HepG2 (cell line): ENCODE data around the gene CFTR. TPM values are rescaled to one million over a fixed set of nuclear protein-coding genes. Genes with fewer than 3 reads are reported as not detected.

ENCODE experiments used
- ATAC-seq: fragments of 200-7000 bp; cut with Tn5 transposase; 3 replicates; pipeline ENCODE4 v1.9.1; 2020; ENCODE audit warnings: mild to moderate bottlenecking, moderate library complexity
- BruUV-seq: library from RNA; stranded (reverse); fragments of 400-500 nt; replicated peaks from 2 replicates; lab custom pipeline; 2021; lab: Mats Ljungman, UMichigan
- CTCF ChIA-PET: fragments of 300-600 bp; formaldehyde crosslinking; extraction: SDS; loops from one replicate; lab custom pipeline; 2021; ENCODE audit warnings: low total read pairs, inconsistent platforms, low intra/inter-chr PET ratio; lab: Yijun Ruan, JAX
- POLR2A ChIA-PET: fragments of 350-600 bp; sonication (Branson Sonifier 250); formaldehyde crosslinking; loops from one replicate; lab custom pipeline; 2020; ENCODE audit warnings: antibody characterized with exemption, inconsistent platforms; lab: Yijun Ruan, JAX
- DNase-seq: peaks from one replicate; pipeline ENCODE4 v3.0.0-alpha.2; 2015; ENCODE audit warnings: low spot score
- FAIRE-seq: peaks from 3 replicates; lab custom pipeline; 2011; peaks lifted over from hg19 to GRCh38; lab: Jason Lieb, UNC
- H2AFZ ChIP-seq: one replicate; pipeline ENCODE4 v1.6.1; 2011; ENCODE audit warnings: low read length, inconsistent platforms
- H3K27ac ChIP-seq: fragments of 300-600 bp; 3 replicates; pipeline ENCODE4 v1.8.0; 2011; ENCODE audit warnings: mixed run types, mild to moderate bottlenecking, mixed read lengths, low read length, inconsistent platforms; ENCODE audit not compliant: insufficient read depth; ENCODE audit errors: extremely low read length
- H3K27me3 ChIP-seq, 2 experiments: fragments of 200-600 bp in 1 of 2; 2 replicates in 1 of 2; 3 replicates in 1 of 2; pipeline versions ENCODE4 v1.6.0 to v1.8.0; 2011; ENCODE audit warnings: low read length in 2 of 2, mild to moderate bottlenecking in 2 of 2, moderate library complexity in 2 of 2, inconsistent platforms in 1 of 2; ENCODE audit not compliant: insufficient read depth in 2 of 2, control insufficient read depth in 1 of 2
- H3K36me3 ChIP-seq, 2 experiments: fragments of 200-600 bp in 1 of 2; replicated peaks in 1 of 2; 2 replicates in 1 of 2; 3 replicates in 1 of 2; pipeline versions ENCODE4 v1.5.1 to v1.8.0; 2011; ENCODE audit warnings: low read length in 2 of 2, inconsistent platforms in 1 of 2; ENCODE audit not compliant: insufficient read depth in 2 of 2, control insufficient read depth in 1 of 2
- H3K4me1 ChIP-seq: 2 replicates; pipeline ENCODE4 v1.5.1; 2012; ENCODE audit warnings: low read length, inconsistent platforms; ENCODE audit not compliant: insufficient read depth
- H3K4me2 ChIP-seq: 2 replicates; pipeline ENCODE4 v1.6.0; 2011; ENCODE audit warnings: low read depth, low read length, inconsistent platforms
- H3K4me3 ChIP-seq, 3 experiments: fragments of 200-600 bp in 1 of 3; sonication (generic), shearing (Covaris generic) in 1 of 3; replicated peaks in 1 of 3; 2 replicates each; pipeline ENCODE4 v1.5.1; 2011 to 2016; ENCODE audit warnings: low read length in 3 of 3, inconsistent platforms in 2 of 3, low read depth in 2 of 3, mild to moderate bottlenecking in 2 of 3, control low read depth in 1 of 3, mixed read lengths in 1 of 3; ENCODE audit not compliant: insufficient read depth in 1 of 3
- H3K79me2 ChIP-seq: one replicate; pipeline ENCODE4 v1.6.1; 2011; ENCODE audit warnings: low read length, inconsistent platforms; ENCODE audit not compliant: insufficient read depth
- H3K9ac ChIP-seq: 2 replicates; pipeline ENCODE4 v1.6.0; 2011; ENCODE audit warnings: mild to moderate bottlenecking, low read depth, low read length, inconsistent platforms; ENCODE audit not compliant: insufficient read depth
- H3K9me3 ChIP-seq: 2 replicates; pipeline ENCODE4 v1.5.1; 2012; ENCODE audit warnings: mild to moderate bottlenecking, low read length
- H4K20me1 ChIP-seq: 2 replicates; pipeline ENCODE4 v1.6.0; 2011; ENCODE audit warnings: inconsistent platforms, mild to moderate bottlenecking, low read length, moderate library complexity; ENCODE audit not compliant: insufficient read depth
- BCL6 ChIP-seq: IDR thresholded peaks from 2 replicates; pipeline ENCODE4 v1.6.1; 2016; ENCODE audit warnings: missing genetic modification reagents, missing compliant biosample characterization
- CERS6 ChIP-seq: sonication (generic); formaldehyde crosslinking; IDR thresholded peaks from 2 replicates; pipeline ENCODE4 v1.5.0; 2020; ENCODE audit warnings: missing genetic modification reagents
- HNF4A ChIP-seq: sonication (generic); formaldehyde crosslinking; IDR thresholded peaks from 2 replicates; pipeline ENCODE4 v1.4.0; 2020; ENCODE audit warnings: missing genetic modification reagents
- HNRNPLL ChIP-seq: fragments of 200-400 bp; formaldehyde crosslinking; IDR thresholded peaks from 2 replicates; pipeline ENCODE4 v1.6.1; 2017; ENCODE audit warnings: mild to moderate bottlenecking, low read depth, low read length; ENCODE audit not compliant: poor library complexity, severe bottlenecking
- NBN ChIP-seq: fragments of 450-650 bp; conservative IDR thresholded peaks from 2 replicates; pipeline ENCODE4 v1.6.1; 2017
- XRCC5 ChIP-seq: fragments of 200-400 bp; formaldehyde crosslinking; optimal IDR thresholded peaks from 2 replicates; pipeline ENCODE3; 2017; ENCODE audit warnings: mild to moderate bottlenecking, low read length
- ZBTB20 ChIP-seq: sonication (generic); formaldehyde crosslinking; IDR thresholded peaks from 2 replicates; pipeline ENCODE4 v1.8.1; 2023; ENCODE audit warnings: missing genetic modification reagents, low read depth, mild to moderate bottlenecking, borderline replicate concordance
- ZFP1 ChIP-seq: IDR thresholded peaks from 2 replicates; pipeline ENCODE4 v1.6.1; 2016
- ZNF724P ChIP-seq: sonication (generic); formaldehyde crosslinking; IDR thresholded peaks from 2 replicates; pipeline ENCODE4 v1.8.0; 2022; ENCODE audit warnings: missing genetic modification reagents, borderline replicate concordance
- ZNF746 ChIP-seq: sonication (generic); formaldehyde crosslinking; IDR thresholded peaks from 2 replicates; pipeline ENCODE4 v1.8.0; 2022; ENCODE audit warnings: mild to moderate bottlenecking, missing genetic modification reagents
- ZNF75D ChIP-seq: sonication (generic); formaldehyde crosslinking; IDR thresholded peaks from 2 replicates; pipeline ENCODE4 v1.8.1; 2023; ENCODE audit warnings: missing genetic modification reagents, mild to moderate bottlenecking, borderline replicate concordance
- ZNF772 ChIP-seq: sonication (generic); formaldehyde crosslinking; IDR thresholded peaks from 2 replicates; pipeline ENCODE4 v1.5.0; 2020; ENCODE audit warnings: mild to moderate bottlenecking, missing genetic modification reagents
- ZNF777 ChIP-seq: sonication (generic); formaldehyde crosslinking; IDR thresholded peaks from 2 replicates; pipeline ENCODE4 v1.4.0; 2020; ENCODE audit warnings: missing genetic modification reagents
- ZNF784 ChIP-seq: sonication (generic); formaldehyde crosslinking; IDR thresholded peaks from 2 replicates; pipeline ENCODE4 v1.5.1; 2020; ENCODE audit warnings: missing genetic modification reagents, mild to moderate bottlenecking, borderline replicate concordance
- ZSCAN12 ChIP-seq: sonication (generic); formaldehyde crosslinking; IDR thresholded peaks from 2 replicates; pipeline ENCODE4 v1.9.0; 2021; ENCODE audit warnings: mild to moderate bottlenecking, missing genetic modification reagents
- ZSCAN25 ChIP-seq: sonication (generic); formaldehyde crosslinking; IDR thresholded peaks from 2 replicates; pipeline ENCODE4 v1.8.0; 2022; ENCODE audit warnings: mild to moderate bottlenecking, missing genetic modification reagents
- WGBS: methylation state at CpG from one replicate; pipeline ENCODE4 v1.1.6; 2017; ENCODE audit warnings: low lambda C conversion rate; 5-methylcytosine and 5-hydroxymethylcytosine counted together
- in situ Hi-C: cut with HindIII; loops from 2 replicates; pipeline ENCODE4 v1.10.0; 2017; ENCODE audit warnings: low pct_unique_long_range_greater_than_20kb; ENCODE audit not compliant: extremely low pct_ligation_motif_present
- intact Hi-C: fragments of 100-400 bp; cut with micrococcal nuclease; formaldehyde crosslinking; loops from one replicate; pipeline ENCODE4 v1.10.0; 2022; ENCODE audit not compliant: unreplicated experiment
- polyA plus RNA-seq, 8 experiments: library from polyadenylated mRNA; depleted of rRNA in 3 of 8; stranded (reverse) in 7 of 8; unstranded in 1 of 8; fragments of >200 nt; fragmentation: Illumina TruSeq in 4 of 8; extraction: Trizol in 4 of 8; gene quantifications; 2 replicates each; pipeline versions ENCODE4 v1.2.1 to v1.2.3, GENCODE V29; 2011 to 2016; ENCODE audit warnings: low read depth in 4 of 8, missing spikeins in 1 of 8, mixed read lengths in 1 of 8; ENCODE audit not compliant: insufficient read depth in 1 of 8
- total RNA-seq, 5 experiments: library from RNA; depleted of rRNA; stranded (reverse); fragments of >200 nt; fragmentation: Illumina TruSeq; extraction: Trizol; gene quantifications; 2 replicates each; pipeline ENCODE4 v1.2.3, GENCODE V29; 2016; ENCODE audit warnings: low read depth in 1 of 5
- TF ChIP-seq, protein P1 (sequence below): sonication (generic); formaldehyde crosslinking; IDR thresholded peaks from 2 replicates; pipeline ENCODE4 v1.5.0; 2020; ENCODE audit warnings: missing genetic modification reagents, mild to moderate bottlenecking, borderline replicate concordance
- TF ChIP-seq, protein P2 (sequence below): sonication (generic); formaldehyde crosslinking; IDR thresholded peaks from 2 replicates; pipeline ENCODE4 v1.5.0; 2020; ENCODE audit warnings: missing genetic modification reagents
- TF ChIP-seq, protein P3 (sequence below): sonication (generic); formaldehyde crosslinking; IDR thresholded peaks from 2 replicates; pipeline ENCODE4 v1.8.1; 2023; ENCODE audit warnings: mild to moderate bottlenecking, missing genetic modification reagents
- TF ChIP-seq, protein P4 (sequence below): IDR thresholded peaks from 2 replicates; pipeline ENCODE4 v1.6.1; 2016; ENCODE audit warnings: missing biosample characterization, missing genetic modification reagents, low read depth

Gene CFTR
- total and polyA plus RNA-seq, 2 of the 13 experiments (the other 11 are each of a cell fraction or from before 2014, with no cell fraction given), result not detected

DNA sequence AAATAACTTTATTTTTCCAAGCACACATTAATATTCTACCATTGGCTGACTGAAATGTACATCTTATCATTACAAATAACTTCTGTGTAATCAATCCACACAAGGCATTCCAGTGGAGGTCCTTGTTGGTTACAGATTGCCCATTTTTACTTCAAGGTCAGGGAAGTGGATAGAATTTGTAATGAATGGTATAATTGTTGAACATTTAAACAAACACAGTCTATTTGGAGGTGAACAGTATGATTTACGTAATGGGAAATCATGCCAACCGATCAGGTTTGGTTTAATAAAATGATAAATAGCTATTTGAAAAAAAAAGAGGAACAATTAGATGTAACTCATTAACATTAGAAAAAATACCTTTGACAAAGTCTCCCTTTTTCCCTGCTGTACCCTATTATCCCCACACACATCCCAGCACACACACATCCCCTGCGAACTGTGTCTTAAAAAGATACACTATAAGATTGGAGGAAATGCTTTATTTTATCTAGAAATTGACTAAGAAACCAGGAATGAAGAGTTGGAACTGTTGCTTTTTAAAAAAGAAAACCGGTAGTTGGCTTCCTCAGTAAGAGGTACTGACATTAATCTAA, 33.5 kb upstream of the CFTR start (continued):
- TF ChIP-seq, protein P1, sequence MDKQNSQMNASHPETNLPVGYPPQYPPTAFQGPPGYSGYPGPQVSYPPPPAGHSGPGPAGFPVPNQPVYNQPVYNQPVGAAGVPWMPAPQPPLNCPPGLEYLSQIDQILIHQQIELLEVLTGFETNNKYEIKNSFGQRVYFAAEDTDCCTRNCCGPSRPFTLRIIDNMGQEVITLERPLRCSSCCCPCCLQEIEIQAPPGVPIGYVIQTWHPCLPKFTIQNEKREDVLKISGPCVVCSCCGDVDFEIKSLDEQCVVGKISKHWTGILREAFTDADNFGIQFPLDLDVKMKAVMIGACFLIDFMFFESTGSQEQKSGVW (CRISPR knock-in tag), result no peak
- no peak for TF ChIP-seq ZNF772 (CRISPR knock-in tag)
- TF ChIP-seq ZSCAN12 (CRISPR knock-in tag), result no peak
- no peak for TF ChIP-seq HNRNPLL
- no peak for TF ChIP-seq ZNF724P
- TF ChIP-seq BCL6, result no peak
- no peak for TF ChIP-seq ZNF746 (CRISPR knock-in tag)

GRCh38 chr7:117448655-117449054, 31.2 kb upstream of the CFTR start:
- no peak overlapping the region for H3K4me2 ChIP-seq
- intact Hi-C loops (no loop called here), in situ Hi-C loops (no loop called here)
- H3K4me3 ChIP-seq, result no peak overlapping the region
- TF ChIP-seq ZNF777, result no peak
- no peak for TF ChIP-seq HNF4A (CRISPR knock-in tag)
- TF ChIP-seq, protein P2, sequence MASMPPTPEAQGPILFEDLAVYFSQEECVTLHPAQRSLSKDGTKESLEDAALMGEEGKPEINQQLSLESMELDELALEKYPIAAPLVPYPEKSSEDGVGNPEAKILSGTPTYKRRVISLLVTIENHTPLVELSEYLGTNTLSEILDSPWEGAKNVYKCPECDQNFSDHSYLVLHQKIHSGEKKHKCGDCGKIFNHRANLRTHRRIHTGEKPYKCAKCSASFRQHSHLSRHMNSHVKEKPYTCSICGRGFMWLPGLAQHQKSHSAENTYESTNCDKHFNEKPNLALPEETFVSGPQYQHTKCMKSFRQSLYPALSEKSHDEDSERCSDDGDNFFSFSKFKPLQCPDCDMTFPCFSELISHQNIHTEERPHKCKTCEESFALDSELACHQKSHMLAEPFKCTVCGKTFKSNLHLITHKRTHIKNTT (CRISPR knock-in tag), result no peak
- no peak for TF ChIP-seq ZNF784 (CRISPR knock-in tag)
- TF ChIP-seq ZSCAN25 (CRISPR knock-in tag), result no peak
- no peak for TF ChIP-seq XRCC5
- TF ChIP-seq, protein P3, sequence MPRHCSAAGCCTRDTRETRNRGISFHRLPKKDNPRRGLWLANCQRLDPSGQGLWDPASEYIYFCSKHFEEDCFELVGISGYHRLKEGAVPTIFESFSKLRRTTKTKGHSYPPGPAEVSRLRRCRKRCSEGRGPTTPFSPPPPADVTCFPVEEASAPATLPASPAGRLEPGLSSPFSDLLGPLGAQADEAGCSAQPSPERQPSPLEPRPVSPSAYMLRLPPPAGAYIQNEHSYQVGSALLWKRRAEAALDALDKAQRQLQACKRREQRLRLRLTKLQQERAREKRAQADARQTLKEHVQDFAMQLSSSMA (CRISPR knock-in tag), result no peak
- no peak for TF ChIP-seq ZNF75D (CRISPR knock-in tag)
- TF ChIP-seq NBN, result no peak
- no peak for TF ChIP-seq ZBTB20 (CRISPR knock-in tag)
- no peak for TF ChIP-seq ZFP1 (CRISPR knock-in tag)
- TF ChIP-seq CERS6, result no peak
- TF ChIP-seq, protein P4, sequence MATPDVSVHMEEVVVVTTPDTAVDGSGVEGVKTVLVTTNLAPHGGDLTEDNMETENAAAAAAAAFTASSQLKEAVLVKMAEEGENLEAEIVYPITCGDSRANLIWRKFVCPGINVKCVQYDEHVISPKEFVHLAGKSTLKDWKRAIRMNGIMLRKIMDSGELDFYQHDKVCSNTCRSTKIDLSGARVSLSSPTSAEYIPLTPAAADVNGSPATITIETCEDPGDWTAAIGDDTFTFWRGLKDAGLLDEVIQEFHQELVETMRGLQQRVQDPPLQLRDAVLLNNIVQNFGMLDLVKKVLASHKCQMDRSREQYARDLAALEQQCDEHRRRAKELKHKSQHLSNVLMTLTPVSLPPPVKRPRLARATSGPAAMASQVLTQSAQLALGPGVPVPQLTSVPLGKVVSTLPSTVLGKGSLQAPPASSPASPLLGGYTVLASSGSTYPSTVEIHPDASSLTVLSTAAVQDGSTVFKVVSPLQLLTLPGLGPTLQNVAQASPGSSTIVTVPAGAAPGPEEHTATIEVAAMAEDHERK (CRISPR knock-in tag), result no peak
- no peak overlapping the region for H2AFZ ChIP-seq
- no peaks in the 10 kb centered on the region for H3K27me3 ChIP-seq
- H3K79me2 ChIP-seq, result no peaks in the 10 kb centered on the region
- no peak for FAIRE-seq
- no peaks in the 10 kb centered on the region for H3K9me3 ChIP-seq
- DNase-seq, result no peak
- BruUV-seq, result no TSS peak
- H4K20me1 ChIP-seq, result no peaks in the 10 kb centered on the region
- ChIA-PET CTCF (no interaction called here), POLR2A (no interaction called here)
- H3K4me1 ChIP-seq, result no peaks in the 10 kb centered on the region
- ATAC-seq, result no peak
- WGBS, result 0% methylated on average over 2 of the region's 2 CpGs
- no peak overlapping the region for H3K9ac ChIP-seq
- no peak overlapping the region for H3K27ac ChIP-seq
- H3K36me3 ChIP-seq, result no peaks in the 10 kb centered on the region
